GM23338 (cell line): ENCODE measurements around the gene MKI67. TPM values are rescaled to one million over a fixed set of nuclear protein-coding genes. Genes with fewer than 3 reads are reported as not detected.

Experiments
- ATAC-seq: fragments of 200-7000 bp; cut with Tn5 transposase; 3 replicates; pipeline ENCODE4 v1.9.1; 2020
- DNase-seq: peaks from one replicate; pipeline ENCODE4 v3.0.0-alpha.2; 2015; ENCODE audit warnings: low spot score
- H2AFZ ChIP-seq: fragments of 200-600 bp; sonication (generic); 2 replicates; pipeline ENCODE4 v1.8.0; 2016; ENCODE audit warnings: antibody characterized with exemption, mild to moderate bottlenecking, moderate library complexity
- H3F3A ChIP-seq: fragments of 200-600 bp; sonication (generic); replicated peaks from 2 replicates; pipeline ENCODE4 v1.8.0; 2017; ENCODE audit warnings: antibody characterized with exemption, mixed run types, low read depth
- H3K27ac ChIP-seq: fragments of 200-600 bp; sonication (generic); 2 replicates; pipeline ENCODE4 v1.6.1; 2016; ENCODE audit warnings: low read depth
- H3K27me3 ChIP-seq: fragments of 200-600 bp; sonication (generic); 2 replicates; pipeline ENCODE4 v1.8.0; 2016; ENCODE audit warnings: mild to moderate bottlenecking, mixed run types, moderate library complexity; ENCODE audit not compliant: insufficient read depth
- H3K36me3 ChIP-seq: fragments of 200-600 bp; sonication (generic); 2 replicates; pipeline ENCODE4 v1.8.0; 2016; ENCODE audit warnings: mild to moderate bottlenecking; ENCODE audit not compliant: insufficient read depth
- H3K4me1 ChIP-seq: fragments of 200-600 bp; sonication (generic); 2 replicates; pipeline ENCODE4 v1.8.0; 2016; ENCODE audit warnings: mild to moderate bottlenecking, moderate library complexity; ENCODE audit not compliant: insufficient read depth
- H3K4me2 ChIP-seq: fragments of 200-600 bp; sonication (generic); 2 replicates; pipeline ENCODE4 v1.7.1; 2017; ENCODE audit warnings: mixed run types
- H3K4me3 ChIP-seq: fragments of 200-600 bp; sonication (generic); 2 replicates; pipeline ENCODE4 v1.6.1; 2016; ENCODE audit warnings: mixed run types
- H3K79me2 ChIP-seq: fragments of 200-600 bp; sonication (generic); replicated peaks from 2 replicates; pipeline ENCODE4 v1.8.0; 2017; ENCODE audit warnings: mild to moderate bottlenecking; ENCODE audit not compliant: insufficient read depth
- H3K9me2 ChIP-seq: fragments of 200-600 bp; sonication (generic); 2 replicates; pipeline ENCODE4 v1.8.0; 2017; ENCODE audit not compliant: insufficient read depth
- H4K20me1 ChIP-seq: fragments of 200-600 bp; sonication (generic); replicated peaks from 2 replicates; pipeline ENCODE4 v1.8.0; 2017; ENCODE audit warnings: mild to moderate bottlenecking; ENCODE audit not compliant: insufficient read depth
- H3K27ac Mint-ChIP-seq: 2 replicates; pipeline ENCODE4 v1.8.0; 2020; ENCODE audit warnings: inconsistent platforms, mild to moderate bottlenecking, moderate library complexity, mixed read lengths
- H3K27me3 Mint-ChIP-seq: 3 replicates; pipeline ENCODE4 v1.8.0; 2022; ENCODE audit warnings: low read depth, mild to moderate bottlenecking, moderate library complexity, mixed read lengths, inconsistent platforms; ENCODE audit not compliant: insufficient read depth, poor library complexity
- H3K36me3 Mint-ChIP-seq: 3 replicates; pipeline ENCODE4 v1.8.0; 2021; ENCODE audit warnings: low read depth, mild to moderate bottlenecking, inconsistent platforms, moderate library complexity, mixed read lengths
- H3K4me1 Mint-ChIP-seq: 3 replicates; pipeline ENCODE4 v1.8.0; 2020; ENCODE audit warnings: mild to moderate bottlenecking, inconsistent platforms, mixed read lengths
- H3K4me3 Mint-ChIP-seq: 3 replicates; pipeline ENCODE4 v1.8.0; 2021; ENCODE audit warnings: moderate library complexity, mild to moderate bottlenecking, inconsistent platforms, mixed read lengths
- H3K9me3 Mint-ChIP-seq: 3 replicates; pipeline ENCODE4 v1.8.0; 2020; ENCODE audit warnings: moderate library complexity, mild to moderate bottlenecking, inconsistent platforms, mixed read lengths
- CTCF ChIP-seq, 2 experiments: fragments of 200-600 bp in 1 of 2; sonication (generic) in 1 of 2; conservative IDR thresholded peaks; 2 replicates each; pipeline versions ENCODE4 v1.5.1 to v1.6.1; 2016 to 2017; ENCODE audit warnings: antibody characterized with exemption in 2 of 2, low read depth in 2 of 2, mild to moderate bottlenecking in 2 of 2, moderate library complexity in 1 of 2
- REST ChIP-seq: IDR thresholded peaks from one replicate; pipeline ENCODE4 v1.6.1; 2018; ENCODE audit warnings: antibody characterized with exemption; ENCODE audit not compliant: unreplicated experiment
- ZNF114 ChIP-seq: fragments of 250-450 bp; sonication (Bioruptor Pico); IDR thresholded peaks from 2 replicates; pipeline ENCODE4 v1.5.0; 2020; ENCODE audit warnings: mild to moderate bottlenecking, moderate library complexity
- ZNF331 ChIP-seq: fragments of 250-450 bp; sonication (Bioruptor Pico); IDR thresholded peaks from 2 replicates; pipeline ENCODE4 v1.5.0; 2020; ENCODE audit warnings: low read depth, mild to moderate bottlenecking, moderate library complexity
- polyA plus RNA-seq: library from polyadenylated mRNA; unstranded; fragments of >200 nt; fragmentation: Nextera tagmentation; extraction: Ambion mirVana; gene quantifications from 2 replicates; pipeline ENCODE4 v1.2.1, GENCODE V29; 2016
- total RNA-seq: library from RNA; depleted of rRNA; stranded (reverse); fragments of >200 nt; shearing (Covaris generic); gene quantifications from 2 replicates; pipeline ENCODE4 v1.2.3, GENCODE V29; 2014

Gene MKI67
- total and polyA plus RNA-seq, 2 experiments from 2014 or later, result 58.0 to 103 TPM

GRCh38 chr10:128062331-128062880 lies 63.8 kb downstream of the MKI67 start:
- Histone ChIP-seq H3K9me2 (no peaks in the 10 kb centered on the region), H3F3A (no peaks in the 10 kb centered on the region), H4K20me1 (no peaks in the 10 kb centered on the region), H3K4me2 (peak overlapping the region; percentile 48), H3K27ac (no peak overlapping the region), H3K4me1 (peaks cover 15% of the 10 kb centered on the region), H3K36me3 (no peaks in the 10 kb centered on the region), H3K27me3 (no peaks in the 10 kb centered on the region), H3K4me3 (no peak overlapping the region), H2AFZ (peak overlapping the region; percentile 81; the same call in 1 of the 2 replicates), H3K79me2 (no peaks in the 10 kb centered on the region)
- Mint-ChIP-seq H3K36me3 (peaks cover 5% of the 10 kb centered on the region; the same call in 1 of the 3 replicates), H3K9me3 (no peaks in the 10 kb centered on the region), H3K27ac (peak overlapping the region; percentile 60), H3K4me1 (peaks cover 31% of the 10 kb centered on the region), H3K4me3 (no peak overlapping the region), H3K27me3 (peaks cover 8% of the 10 kb centered on the region)
- ATAC-seq (peak; percentile 74), DNase-seq (peak; percentile 58)
- TF ChIP-seq CTCF (conservative IDR thresholded peaks at IDR 0.05; ENCODE audit: low read depth in 2 of 2) (no peak), REST (no peak)

GRCh38 chr10:128061306-128062300 lies 64.6 kb downstream of the MKI67 start:
- no peaks in the 10 kb centered on the region for H3K36me3 Mint-ChIP-seq
- Histone ChIP-seq H3K27ac (no peak overlapping the region), H3K9me2 (no peaks in the 10 kb centered on the region), H3K4me3 (no peak overlapping the region), H3K79me2 (no peaks in the 10 kb centered on the region), H3K4me2 (no peak overlapping the region), H4K20me1 (no peaks in the 10 kb centered on the region), H3K27me3 (no peaks in the 10 kb centered on the region), H2AFZ (peak overlapping the region; percentile 81; the same call in 1 of the 2 replicates), H3K4me1 (peaks cover 15% of the 10 kb centered on the region), H3F3A (no peaks in the 10 kb centered on the region), H3K36me3 (no peaks in the 10 kb centered on the region)
- ATAC-seq (no peak), DNase-seq (no peak)
- no peak overlapping the region for H3K4me3 Mint-ChIP-seq
- peaks cover 31% of the 10 kb centered on the region for H3K4me1 Mint-ChIP-seq
- peak overlapping the region; percentile 15 for H3K27ac Mint-ChIP-seq
- TF ChIP-seq ZNF114 (no peak), ZNF331 (CRISPR knock-in tag) (no peak)
- H3K27me3 Mint-ChIP-seq, result peaks cover 8% of the 10 kb centered on the region
- no peaks in the 10 kb centered on the region for H3K9me3 Mint-ChIP-seq
